Endodermal cell (in vitro differentiated cells): ENCODE measurements around the gene CYGB. TPM values are rescaled to one million over a fixed set of nuclear protein-coding genes. Genes with fewer than 3 reads are reported as not detected.

Experiments
- DNase-seq: peaks from one replicate; pipeline ENCODE4 v3.0.0-alpha.2; 2017
- H3K27ac ChIP-seq: 2 replicates; pipeline ENCODE4 v1.5.1; 2013; ENCODE audit warnings: mild to moderate bottlenecking, low read depth, low read length, moderate library complexity
- H3K27me3 ChIP-seq: 2 replicates; pipeline ENCODE4 v1.6.1; 2013; ENCODE audit warnings: mild to moderate bottlenecking, low read length, moderate library complexity; ENCODE audit not compliant: insufficient read depth, control insufficient read depth, poor library complexity, severe bottlenecking
- H3K36me3 ChIP-seq: 2 replicates; pipeline ENCODE4 v1.7.0; 2013; ENCODE audit warnings: mild to moderate bottlenecking, low read length, moderate library complexity; ENCODE audit not compliant: control insufficient read depth, insufficient read depth
- H3K4me1 ChIP-seq: one replicate; pipeline ENCODE4 v1.7.0; 2013; ENCODE audit warnings: low read length; ENCODE audit not compliant: control insufficient read depth, insufficient read depth
- H3K4me3 ChIP-seq: 2 replicates; pipeline ENCODE4 v1.5.1; 2013; ENCODE audit warnings: mild to moderate bottlenecking, low read length, moderate library complexity
- H3K9ac ChIP-seq: 2 replicates; pipeline ENCODE4 v1.6.1; 2013; ENCODE audit warnings: mild to moderate bottlenecking, low read length, moderate library complexity; ENCODE audit not compliant: poor library complexity, severe bottlenecking; ENCODE audit errors: extremely low read depth
- H3K9me3 ChIP-seq: 2 replicates; pipeline ENCODE4 v1.6.1; 2013; ENCODE audit warnings: mild to moderate bottlenecking, low read length, moderate library complexity; ENCODE audit not compliant: control insufficient read depth
- H3K27ac Mint-ChIP-seq: 2 replicates; pipeline ENCODE4 v1.8.0; 2020; ENCODE audit warnings: mixed read lengths
- H3K27me3 Mint-ChIP-seq: 2 replicates; pipeline ENCODE4 v1.8.0; 2021; ENCODE audit warnings: mild to moderate bottlenecking, mixed read lengths; ENCODE audit not compliant: insufficient read depth
- H3K36me3 Mint-ChIP-seq: 2 replicates; pipeline ENCODE4 v1.8.0; 2020; ENCODE audit warnings: low read depth, mixed read lengths
- H3K4me1 Mint-ChIP-seq: 2 replicates; pipeline ENCODE4 v1.8.0; 2020; ENCODE audit warnings: mixed read lengths
- H3K4me3 Mint-ChIP-seq: 2 replicates; pipeline ENCODE4 v1.8.0; 2020; ENCODE audit warnings: mild to moderate bottlenecking, moderate library complexity, mixed read lengths
- H3K9me3 Mint-ChIP-seq: 2 replicates; pipeline ENCODE4 v1.8.0; 2020; ENCODE audit warnings: mild to moderate bottlenecking, mixed read lengths
- CTCF ChIP-seq: fragments of 200-600 bp; sonication (generic); conservative IDR thresholded peaks from 2 replicates; pipeline ENCODE4 v1.5.0; 2021; ENCODE audit warnings: antibody characterized with exemption, mild to moderate bottlenecking
- WGBS, 2 experiments: methylation state at CpG; one replicate each; pipeline versions ENCODE4 v1.1.5 to v1.1.7; 2013; ENCODE audit warnings: missing lambda C conversion rate in 2 of 2, mixed read lengths in 1 of 2; ENCODE audit not compliant: insufficient coverage in 1 of 2, insufficient read length in 1 of 2; 5-methylcytosine and 5-hydroxymethylcytosine counted together
- total RNA-seq, 2 donors: library from RNA; stranded (reverse); fragmentation: NEBNext Ultra II Directional in 1 of 2; extraction: Animal tissue kit (Norgen Biotek cat#: 25700) in 1 of 2; gene quantifications; 2 replicates in 1 of 2; 3 replicates in 1 of 2; pipeline ENCODE4 v1.2.1, GENCODE V29; 2021

Gene CYGB
- total RNA-seq, 2 donors from 2014 or later, result 2.0 to 3.4 TPM

GRCh38 chr17:76544546-76545365 is 7.2 kb upstream of the CYGB start:
- Histone ChIP-seq H3K27ac (peak overlapping the region; percentile 54), H3K36me3 (no peaks in the 10 kb centered on the region), H3K4me3 (no peak overlapping the region), H3K9me3 (no peaks in the 10 kb centered on the region), H3K27me3 (peaks cover 2% of the 10 kb centered on the region), H3K4me1 (peaks cover 24% of the 10 kb centered on the region), H3K9ac (no peak overlapping the region)
- Mint-ChIP-seq H3K36me3 (no peaks in the 10 kb centered on the region), H3K27me3 (peaks cover 1% of the 10 kb centered on the region), H3K9me3 (no peaks in the 10 kb centered on the region), H3K27ac (no peak overlapping the region), H3K4me3 (no peak overlapping the region), H3K4me1 (peaks cover 28% of the 10 kb centered on the region)
- DNase-seq, result no peak
- 61 to 86% methylated on average over 9 to 24 of the region's 24 CpGs for WGBS, 2 experiments
- no peak for TF ChIP-seq CTCF

- no peak overlapping the region for H3K27ac Mint-ChIP-seq
- TF ChIP-seq CTCF, result no peak
- peak overlapping the region; percentile 54 for H3K27ac ChIP-seq
Measured at GRCh38 chr17:76543826-76544545, 6.5 kb upstream of the CYGB start.

GRCh38 chr17:76543482-76543825 is 5.9 kb upstream of the CYGB start:
- H3K27me3 ChIP-seq, result peaks cover 15% of the 10 kb centered on the region
- no peak overlapping the region for H3K9ac ChIP-seq
- no peaks in the 10 kb centered on the region for H3K36me3 ChIP-seq
- DNase-seq, result no peak
- TF ChIP-seq CTCF, result no peak
- Mint-ChIP-seq H3K4me1 (peaks cover 36% of the 10 kb centered on the region), H3K36me3 (no peaks in the 10 kb centered on the region), H3K4me3 (no peak overlapping the region), H3K9me3 (no peaks in the 10 kb centered on the region), H3K27ac (no peak overlapping the region), H3K27me3 (peaks cover 14% of the 10 kb centered on the region)
- H3K4me3 ChIP-seq, result no peak overlapping the region
- WGBS, 2 experiments, result 62 to 64% methylated on average over 6 of the region's 6 CpGs
- H3K9me3 ChIP-seq, result no peaks in the 10 kb centered on the region
- H3K27ac ChIP-seq, result no peak overlapping the region
- peaks cover 28% of the 10 kb centered on the region for H3K4me1 ChIP-seq

More at GRCh38 chr17:76543826-76544545, 6.5 kb upstream of the CYGB start:
- H3K9me3 ChIP-seq, result no peaks in the 10 kb centered on the region
- H3K4me1 ChIP-seq, result peaks cover 27% of the 10 kb centered on the region
- no peak overlapping the region for H3K9ac ChIP-seq
- Mint-ChIP-seq H3K36me3 (no peaks in the 10 kb centered on the region), H3K9me3 (no peaks in the 10 kb centered on the region), H3K27me3 (peaks cover 9% of the 10 kb centered on the region), H3K4me1 (peaks cover 33% of the 10 kb centered on the region), H3K4me3 (no peak overlapping the region)
- peaks cover 10% of the 10 kb centered on the region for H3K27me3 ChIP-seq
- no peak overlapping the region for H3K4me3 ChIP-seq
- WGBS, 2 experiments, result 46 to 52% methylated on average over 14 to 22 of the region's 22 CpGs
- DNase-seq, result no peak
- H3K36me3 ChIP-seq, result no peaks in the 10 kb centered on the region
